Measurements from ENCODE around the gene JPH3.
A peak's percentile ranks its signal among the peaks of the same experiment; 100 is the strongest.

JPH3 gene

GRCh38 chr16:87601401-87601981 lies 817 bp upstream of the JPH3 start:
- DNase-seq, result peak; percentile 26

GRCh38 chr16:87602821-87603683 lies 744 bp downstream of the JPH3 start:
- peak; percentile 64 for DNase-seq

- peak; percentile 57 for DNase-seq
Measured at GRCh38 chr16:87603684-87604633, 1.7 kb downstream of the JPH3 start.

- DNase-seq, result no peak
Measured at GRCh38 chr16:87604634-87605111, 2.4 kb downstream of the JPH3 start.

- no peak for DNase-seq
Measured at GRCh38 chr16:87607223-87607622, 4.9 kb downstream of the JPH3 start.

GRCh38 chr16:87607871-87608270 lies 5.6 kb downstream of the JPH3 start:
- no peak for DNase-seq

GRCh38 chr16:87608400-87608985 lies 6.2 kb downstream of the JPH3 start:
- peak; percentile 89 for DNase-seq

- no peak for DNase-seq
Measured at GRCh38 chr16:87610026-87610425, 7.7 kb downstream of the JPH3 start.

- no peak for DNase-seq
Measured at GRCh38 chr16:87611456-87611855, 9.1 kb downstream of the JPH3 start.

GRCh38 chr16:87613961-87614360 lies 11.7 kb downstream of the JPH3 start:
- DNase-seq, result no peak

- peak; percentile 78 for DNase-seq
Measured at GRCh38 chr16:87615621-87616041, 13.3 kb downstream of the JPH3 start.

GRCh38 chr16:87616556-87616955 lies 14.2 kb downstream of the JPH3 start:
- no peak for DNase-seq

- DNase-seq, result no peak
Measured at GRCh38 chr16:87618216-87618615, 15.9 kb downstream of the JPH3 start.

GRCh38 chr16:87619360-87620200 lies 17.3 kb downstream of the JPH3 start:
- no peak for DNase-seq

GRCh38 chr16:87620201-87620495 lies 17.8 kb downstream of the JPH3 start:
- DNase-seq, result no peak

- DNase-seq, result no peak
Measured at GRCh38 chr16:87621550-87621829, 19.2 kb downstream of the JPH3 start.

- DNase-seq, result no peak
Measured at GRCh38 chr16:87621976-87622713, 19.8 kb downstream of the JPH3 start.

GRCh38 chr16:87622756-87623319 lies 20.5 kb downstream of the JPH3 start:
- no peak for DNase-seq

GRCh38 chr16:87625241-87625797 lies 23.0 kb downstream of the JPH3 start:
- no peak for DNase-seq

GRCh38 chr16:87626401-87626800 lies 24.1 kb downstream of the JPH3 start:
- DNase-seq, result no peak

GRCh38 chr16:87626905-87627304 lies 24.6 kb downstream of the JPH3 start:
- no peak for DNase-seq
